Measurements from ENCODE around the gene GPR25.

GRCh38 chr1:200873671-200874397, 1.1 kb downstream of the GPR25 start:
- TF ChIP-seq, protein P1, sequence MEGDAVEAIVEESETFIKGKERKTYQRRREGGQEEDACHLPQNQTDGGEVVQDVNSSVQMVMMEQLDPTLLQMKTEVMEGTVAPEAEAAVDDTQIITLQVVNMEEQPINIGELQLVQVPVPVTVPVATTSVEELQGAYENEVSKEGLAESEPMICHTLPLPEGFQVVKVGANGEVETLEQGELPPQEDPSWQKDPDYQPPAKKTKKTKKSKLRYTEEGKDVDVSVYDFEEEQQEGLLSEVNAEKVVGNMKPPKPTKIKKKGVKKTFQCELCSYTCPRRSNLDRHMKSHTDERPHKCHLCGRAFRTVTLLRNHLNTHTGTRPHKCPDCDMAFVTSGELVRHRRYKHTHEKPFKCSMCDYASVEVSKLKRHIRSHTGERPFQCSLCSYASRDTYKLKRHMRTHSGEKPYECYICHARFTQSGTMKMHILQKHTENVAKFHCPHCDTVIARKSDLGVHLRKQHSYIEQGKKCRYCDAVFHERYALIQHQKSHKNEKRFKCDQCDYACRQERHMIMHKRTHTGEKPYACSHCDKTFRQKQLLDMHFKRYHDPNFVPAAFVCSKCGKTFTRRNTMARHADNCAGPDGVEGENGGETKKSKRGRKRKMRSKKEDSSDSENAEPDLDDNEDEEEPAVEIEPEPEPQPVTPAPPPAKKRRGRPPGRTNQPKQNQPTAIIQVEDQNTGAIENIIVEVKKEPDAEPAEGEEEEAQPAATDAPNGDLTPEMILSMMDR (IDR thresholded peaks at IDR 0.05 in 2 of 3, conservative IDR thresholded peaks at IDR 0.05 in 1 of 3; ENCODE audit: control insufficient read depth in 2 of 3, extremely low read depth in 1 of 3, insufficient read depth in 1 of 3, low read depth in 3 of 3, low read length in 3 of 3): no peak
- no peak for TF ChIP-seq EZH2 (IDR thresholded peaks at IDR 0.05; ENCODE audit: borderline replicate concordance, control insufficient read depth, low read depth, low read length)
- TF ChIP-seq CBFB (IDR thresholded peaks at IDR 0.05; ENCODE audit: low read depth): no peak
- no peak for TF ChIP-seq USF1 (IDR thresholded peaks at IDR 0.05; ENCODE audit: borderline replicate concordance, extremely low read length, insufficient read depth, low read depth, low read length)
- TF ChIP-seq ZNF622 (IDR thresholded peaks at IDR 0.05): no peak
- no peak for TF ChIP-seq ZZZ3 (IDR thresholded peaks at IDR 0.05; ENCODE audit: control insufficient read depth, insufficient read length, low read depth)
- TF ChIP-seq RAD21 (IDR thresholded peaks at IDR 0.05; ENCODE audit: insufficient read depth, low read depth, low read length): no peak
- TF ChIP-seq, protein P2, sequence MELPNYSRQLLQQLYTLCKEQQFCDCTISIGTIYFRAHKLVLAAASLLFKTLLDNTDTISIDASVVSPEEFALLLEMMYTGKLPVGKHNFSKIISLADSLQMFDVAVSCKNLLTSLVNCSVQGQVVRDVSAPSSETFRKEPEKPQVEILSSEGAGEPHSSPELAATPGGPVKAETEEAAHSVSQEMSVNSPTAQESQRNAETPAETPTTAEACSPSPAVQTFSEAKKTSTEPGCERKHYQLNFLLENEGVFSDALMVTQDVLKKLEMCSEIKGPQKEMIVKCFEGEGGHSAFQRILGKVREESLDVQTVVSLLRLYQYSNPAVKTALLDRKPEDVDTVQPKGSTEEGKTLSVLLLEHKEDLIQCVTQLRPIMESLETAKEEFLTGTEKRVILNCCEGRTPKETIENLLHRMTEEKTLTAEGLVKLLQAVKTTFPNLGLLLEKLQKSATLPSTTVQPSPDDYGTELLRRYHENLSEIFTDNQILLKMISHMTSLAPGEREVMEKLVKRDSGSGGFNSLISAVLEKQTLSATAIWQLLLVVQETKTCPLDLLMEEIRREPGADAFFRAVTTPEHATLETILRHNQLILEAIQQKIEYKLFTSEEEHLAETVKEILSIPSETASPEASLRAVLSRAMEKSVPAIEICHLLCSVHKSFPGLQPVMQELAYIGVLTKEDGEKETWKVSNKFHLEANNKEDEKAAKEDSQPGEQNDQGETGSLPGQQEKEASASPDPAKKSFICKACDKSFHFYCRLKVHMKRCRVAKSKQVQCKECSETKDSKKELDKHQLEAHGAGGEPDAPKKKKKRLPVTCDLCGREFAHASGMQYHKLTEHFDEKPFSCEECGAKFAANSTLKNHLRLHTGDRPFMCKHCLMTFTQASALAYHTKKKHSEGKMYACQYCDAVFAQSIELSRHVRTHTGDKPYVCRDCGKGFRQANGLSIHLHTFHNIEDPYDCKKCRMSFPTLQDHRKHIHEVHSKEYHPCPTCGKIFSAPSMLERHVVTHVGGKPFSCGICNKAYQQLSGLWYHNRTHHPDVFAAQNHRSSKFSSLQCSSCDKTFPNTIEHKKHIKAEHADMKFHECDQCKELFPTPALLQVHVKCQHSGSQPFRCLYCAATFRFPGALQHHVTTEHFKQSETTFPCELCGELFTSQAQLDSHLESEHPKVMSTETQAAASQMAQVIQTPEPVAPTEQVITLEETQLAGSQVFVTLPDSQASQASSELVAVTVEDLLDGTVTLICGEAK (IDR thresholded peaks at IDR 0.05; ENCODE audit: borderline replicate concordance): no peak
- TF ChIP-seq, protein P3, sequence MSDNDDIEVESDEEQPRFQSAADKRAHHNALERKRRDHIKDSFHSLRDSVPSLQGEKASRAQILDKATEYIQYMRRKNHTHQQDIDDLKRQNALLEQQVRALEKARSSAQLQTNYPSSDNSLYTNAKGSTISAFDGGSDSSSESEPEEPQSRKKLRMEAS (IDR thresholded peaks at IDR 0.05; ENCODE audit: low read depth, low read length): no peak
- no peak for TF ChIP-seq REST (IDR thresholded peaks at IDR 0.05; ENCODE audit: low read depth, low read length)
- TF ChIP-seq TAF1 (IDR thresholded peaks at IDR 0.05; ENCODE audit: borderline replicate concordance, low read depth, low read length): no peak
- no peak for TF ChIP-seq RCOR1 (conservative IDR thresholded peaks at IDR 0.05; ENCODE audit: low read depth, low read length)
